Measurements from ENCODE around the gene CDKL1.

GRCh38 chr14:50398189-50398580 is 1.5 kb upstream of the CDKL1 start:
- TF ChIP-seq CTCF (conservative IDR thresholded peaks at IDR 0.05; ENCODE audit: low read depth, low read length) (no peak), EZH2 (IDR thresholded peaks at IDR 0.05; ENCODE audit: borderline replicate concordance, low read depth, low read length, poor library complexity, severe bottlenecking) (no peak)
